CD14-positive monocyte (primary cell): ENCODE results near the gene C19orf33. TPM values are rescaled to one million over a fixed set of nuclear protein-coding genes. Genes with fewer than 3 reads are reported as not detected.

Source experiments
- DNase-seq, 3 donors: peaks; one replicate each; pipeline ENCODE4 v3.0.0-alpha.2; 2011 to 2022
- H2AFZ ChIP-seq: 2 replicates; pipeline ENCODE4 v1.6.0; 2012; ENCODE audit warnings: mild to moderate bottlenecking, low read depth, low read length, inconsistent platforms; ENCODE audit not compliant: insufficient read depth, poor library complexity, severe bottlenecking
- H3K27ac ChIP-seq, 2 donors: 1 replicate in 1 of 2; 2 replicates in 1 of 2; pipeline ENCODE4 v1.5.1; 2012 to 2013; ENCODE audit warnings: low read length in 2 of 2, control low read depth in 1 of 2, inconsistent platforms in 1 of 2, low read depth in 1 of 2, mild to moderate bottlenecking in 1 of 2
- H3K27me3 ChIP-seq, 2 donors: one replicate each; pipeline versions ENCODE4 v1.6.0 to v1.6.1; 2011 to 2013; ENCODE audit warnings: low read length in 2 of 2; ENCODE audit not compliant: control insufficient read depth in 2 of 2, insufficient read depth in 2 of 2
- H3K36me3 ChIP-seq, 2 donors: replicated peaks in 1 of 2; 1 replicate in 1 of 2; 2 replicates in 1 of 2; pipeline versions ENCODE4 v1.5.1 to v1.6.1; 2012 to 2013; ENCODE audit warnings: low read length in 2 of 2, control low read depth in 1 of 2, inconsistent platforms in 1 of 2, mild to moderate bottlenecking in 1 of 2; ENCODE audit not compliant: insufficient read depth in 2 of 2, control insufficient read depth in 1 of 2
- H3K4me1 ChIP-seq, 2 donors: 1 replicate in 1 of 2; 2 replicates in 1 of 2; pipeline versions ENCODE4 v1.5.1 to v1.6.1; 2012 to 2013; ENCODE audit warnings: low read length in 2 of 2, control low read depth in 1 of 2, inconsistent platforms in 1 of 2, mild to moderate bottlenecking in 1 of 2, moderate library complexity in 1 of 2; ENCODE audit not compliant: insufficient read depth in 2 of 2, control insufficient read depth in 1 of 2
- H3K4me2 ChIP-seq: replicated peaks from 2 replicates; pipeline ENCODE3; 2012; ENCODE audit warnings: low read length, moderate library complexity, mild to moderate bottlenecking; ENCODE audit not compliant: poor library complexity, severe bottlenecking; ENCODE audit errors: extremely low read depth
- H3K4me3 ChIP-seq, 3 experiments: fragments of 200-600 bp in 1 of 3; sonication (generic) in 1 of 3; replicated peaks in 1 of 3; 1 replicate in 2 of 3; 2 replicates in 1 of 3; pipeline ENCODE4 v1.5.1; 2011 to 2013; ENCODE audit warnings: low read length in 3 of 3, mild to moderate bottlenecking in 3 of 3, control low read depth in 2 of 3, low read depth in 2 of 3, inconsistent platforms in 1 of 3, moderate library complexity in 1 of 3
- H3K79me2 ChIP-seq: 2 replicates; pipeline ENCODE4 v1.6.0; 2012; ENCODE audit warnings: mild to moderate bottlenecking, control low read depth, inconsistent platforms, low read length, moderate library complexity; ENCODE audit not compliant: insufficient read depth
- H3K9ac ChIP-seq: 2 replicates; pipeline ENCODE4 v1.6.0; 2017; ENCODE audit warnings: low read length, mild to moderate bottlenecking; ENCODE audit not compliant: insufficient read depth, poor library complexity, severe bottlenecking
- H3K9me3 ChIP-seq, 2 donors: replicated peaks in 1 of 2; 1 replicate in 1 of 2; 2 replicates in 1 of 2; pipeline versions ENCODE4 v1.5.1 to v1.6.1; 2012 to 2013; ENCODE audit warnings: low read length in 2 of 2, control low read depth in 1 of 2; ENCODE audit not compliant: control insufficient read depth in 1 of 2, insufficient read depth in 1 of 2
- H4K20me1 ChIP-seq: 2 replicates; pipeline ENCODE4 v1.6.0; 2012; ENCODE audit warnings: mild to moderate bottlenecking, low read length, control low read depth, moderate library complexity; ENCODE audit not compliant: insufficient read depth
- H3K27ac Mint-ChIP-seq, 7 donors: one replicate each; pipeline ENCODE4 v1.8.0; 2020; ENCODE audit warnings: mild to moderate bottlenecking in 7 of 7, mixed read lengths in 7 of 7, moderate library complexity in 6 of 7, inconsistent platforms in 2 of 7
- H3K27me3 Mint-ChIP-seq, 3 donors: one replicate each; pipeline ENCODE4 v1.8.0; 2021 to 2022; ENCODE audit warnings: low read depth in 3 of 3, mild to moderate bottlenecking in 3 of 3, mixed read lengths in 3 of 3, moderate library complexity in 3 of 3, inconsistent platforms in 1 of 3
- H3K36me3 Mint-ChIP-seq, 2 donors: one replicate each; pipeline ENCODE4 v1.8.0; 2020; ENCODE audit warnings: mixed read lengths in 2 of 2, inconsistent platforms in 1 of 2, mild to moderate bottlenecking in 1 of 2
- H3K4me1 Mint-ChIP-seq: one replicate; pipeline ENCODE4 v1.8.0; 2020; ENCODE audit warnings: mild to moderate bottlenecking, mixed read lengths
- H3K4me3 Mint-ChIP-seq, 2 donors: one replicate each; pipeline ENCODE4 v1.8.0; 2020; ENCODE audit warnings: mild to moderate bottlenecking in 2 of 2, mixed read lengths in 2 of 2, moderate library complexity in 1 of 2
- H3K9me3 Mint-ChIP-seq, 7 donors: one replicate each; pipeline ENCODE4 v1.8.0; 2020 to 2022; ENCODE audit warnings: mixed read lengths in 7 of 7, mild to moderate bottlenecking in 6 of 7, moderate library complexity in 6 of 7, inconsistent platforms in 2 of 7
- WGBS: methylation state at CpG from one replicate; pipeline ENCODE4 v1.1.5; 2013; ENCODE audit warnings: missing lambda C conversion rate; ENCODE audit not compliant: insufficient coverage; 5-methylcytosine and 5-hydroxymethylcytosine counted together
- intact Hi-C, 2 donors: fragments of 100-400 bp; cut with micrococcal nuclease; formaldehyde crosslinking; loops; one replicate each; pipeline versions ENCODE4 v1.15.0 to v1.15.1; 2023
- polyA plus RNA-seq, 3 donors: library from polyadenylated mRNA; depleted of rRNA in 1 of 3; unstranded in 2 of 3; stranded (reverse) in 1 of 3; fragments of 300-500 nt in 2 of 3; fragments of >200 nt in 1 of 3; fragmentation: Illumina TruSeq in 2 of 3; gene quantifications; 1 replicate in 2 of 3; 2 replicates in 1 of 3; pipeline ENCODE4 v1.2.3, GENCODE V29; 2012 to 2021
- TF ChIP-seq, protein P1 (sequence below): fragments of 200-600 bp; IDR thresholded peaks from one replicate; pipeline ENCODE4 v1.8.0; 2022; ENCODE audit warnings: antibody characterized with exemption, mild to moderate bottlenecking

Gene C19orf33
- polyA plus RNA-seq, 3 donors = 0.43 to 0.73 (median 0.69) TPM

DNA sequence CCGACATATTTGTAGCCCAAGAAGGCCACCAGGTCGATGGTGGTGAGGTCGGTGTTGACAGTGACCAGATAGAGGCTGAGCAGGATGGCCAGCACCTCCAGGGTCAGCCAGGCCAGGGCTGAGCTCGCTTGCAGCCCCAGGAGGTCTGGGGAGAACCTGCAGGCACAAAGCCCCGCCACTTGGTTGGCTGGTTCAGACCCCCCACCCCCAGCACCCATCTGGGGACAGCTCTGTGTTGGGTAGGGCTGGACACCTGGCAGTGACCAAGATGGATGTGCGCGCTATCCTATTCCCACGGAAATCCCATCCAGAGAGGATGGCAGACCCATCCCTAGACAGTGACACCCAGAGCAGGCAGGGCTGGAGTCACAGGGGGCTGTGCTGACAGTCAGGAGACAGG lies 3.5 kb downstream of the C19orf33 start:
- Histone ChIP-seq H3K4me1 (peaks cover 31 to 42% of the 10 kb centered on the region in 2 donors), H3K9me3 (no peaks in the 10 kb centered on the region), H3K4me2 (no peak overlapping the region), H4K20me1 (no peaks in the 10 kb centered on the region), H3K4me3 (no peak overlapping the region), H3K27ac (no peak overlapping the region), H3K27me3 (no peaks in the 10 kb centered on the region), H2AFZ (no peak overlapping the region), H3K9ac (no peak overlapping the region), H3K79me2 (peaks cover 23% of the 10 kb centered on the region), H3K36me3 (peaks cover 18 to 21% of the 10 kb centered on the region in 2 donors)
- WGBS = 94% methylated on average over 5 of the region's 8 CpGs
- H3K27ac Mint-ChIP-seq = peak overlapping the region in 4 of 7 donors; percentile 8 to 70 (median 52)
- H3K4me1 Mint-ChIP-seq = peaks cover 36% of the 10 kb centered on the region
- intact Hi-C loops = no loop called here
- peaks cover 38 to 55% of the 10 kb centered on the region in 2 donors for H3K36me3 Mint-ChIP-seq
- no peak overlapping the region for H3K4me3 Mint-ChIP-seq
- peaks cover 0 to 3% (median under 1%) of the 10 kb centered on the region in 7 donors for H3K9me3 Mint-ChIP-seq
- peaks cover 0 to 8% (median 4%) of the 10 kb centered on the region in 3 donors for H3K27me3 Mint-ChIP-seq
- no peak for DNase-seq
- TF ChIP-seq, protein P1, sequence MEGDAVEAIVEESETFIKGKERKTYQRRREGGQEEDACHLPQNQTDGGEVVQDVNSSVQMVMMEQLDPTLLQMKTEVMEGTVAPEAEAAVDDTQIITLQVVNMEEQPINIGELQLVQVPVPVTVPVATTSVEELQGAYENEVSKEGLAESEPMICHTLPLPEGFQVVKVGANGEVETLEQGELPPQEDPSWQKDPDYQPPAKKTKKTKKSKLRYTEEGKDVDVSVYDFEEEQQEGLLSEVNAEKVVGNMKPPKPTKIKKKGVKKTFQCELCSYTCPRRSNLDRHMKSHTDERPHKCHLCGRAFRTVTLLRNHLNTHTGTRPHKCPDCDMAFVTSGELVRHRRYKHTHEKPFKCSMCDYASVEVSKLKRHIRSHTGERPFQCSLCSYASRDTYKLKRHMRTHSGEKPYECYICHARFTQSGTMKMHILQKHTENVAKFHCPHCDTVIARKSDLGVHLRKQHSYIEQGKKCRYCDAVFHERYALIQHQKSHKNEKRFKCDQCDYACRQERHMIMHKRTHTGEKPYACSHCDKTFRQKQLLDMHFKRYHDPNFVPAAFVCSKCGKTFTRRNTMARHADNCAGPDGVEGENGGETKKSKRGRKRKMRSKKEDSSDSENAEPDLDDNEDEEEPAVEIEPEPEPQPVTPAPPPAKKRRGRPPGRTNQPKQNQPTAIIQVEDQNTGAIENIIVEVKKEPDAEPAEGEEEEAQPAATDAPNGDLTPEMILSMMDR = no peak

DNA sequence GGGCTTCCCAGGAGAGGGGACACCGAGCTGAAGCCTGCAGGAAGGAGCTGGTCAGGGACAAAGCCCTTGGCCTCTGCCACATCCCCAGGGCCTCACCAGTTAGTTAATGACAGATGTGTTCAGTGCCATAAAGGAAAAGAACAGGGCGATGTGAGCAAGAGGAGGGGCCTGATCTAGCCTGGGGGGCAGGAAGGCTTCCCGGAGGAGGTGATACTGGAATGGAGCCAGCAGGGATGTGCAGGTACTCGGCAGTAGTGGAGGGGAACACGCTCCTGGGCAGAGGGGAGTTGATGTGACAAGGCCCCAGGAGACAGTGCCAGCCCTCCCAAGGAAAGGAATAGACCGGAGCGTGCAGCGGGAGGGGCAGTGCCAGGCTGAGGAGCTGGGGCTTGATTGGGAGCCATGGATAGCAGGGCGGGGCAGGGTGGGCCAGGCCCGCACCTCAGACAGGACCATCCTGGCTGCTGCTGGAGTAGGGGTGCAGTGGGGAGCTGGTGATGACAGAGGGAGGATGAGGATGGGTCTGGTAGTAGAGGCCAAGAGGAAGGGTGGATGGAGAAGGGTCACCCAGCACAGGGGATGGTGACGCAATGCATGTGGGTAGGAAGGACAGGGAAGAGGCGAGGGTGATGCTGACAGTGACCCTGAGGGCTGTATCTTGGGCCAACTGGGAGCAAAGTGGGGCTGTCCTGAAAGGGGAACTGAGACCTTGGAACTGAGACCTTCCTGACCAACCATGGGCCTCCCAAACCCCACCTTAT lies 4.1 kb downstream of the C19orf33 start:
- peak overlapping the region in 6 of 7 donors; percentile 68 to 82 (median 74) for H3K27ac Mint-ChIP-seq
- DNase-seq = no peak
- H3K4me1 Mint-ChIP-seq = peaks cover 42% of the 10 kb centered on the region
- H3K4me3 Mint-ChIP-seq = peak overlapping the region in 1 of 2 donors; percentile 43
- Histone ChIP-seq H3K4me3 (no peak overlapping the region), H3K9ac (peak overlapping the region; percentile 21), H3K9me3 (no peaks in the 10 kb centered on the region), H4K20me1 (no peaks in the 10 kb centered on the region), H3K4me1 (peaks cover 36 to 48% of the 10 kb centered on the region in 2 donors), H3K27ac (peak overlapping the region; percentile 6 to 53), H2AFZ (no peak overlapping the region), H3K36me3 (peaks cover 18 to 21% of the 10 kb centered on the region in 2 donors), H3K79me2 (peaks cover 23% of the 10 kb centered on the region), H3K27me3 (no peaks in the 10 kb centered on the region), H3K4me2 (no peak overlapping the region)
- WGBS = 78% methylated on average over 12 of the region's 12 CpGs
- TF ChIP-seq, protein P1 = no peak
- peaks cover 0 to 6% (median 2%) of the 10 kb centered on the region in 3 donors for H3K27me3 Mint-ChIP-seq
- H3K36me3 Mint-ChIP-seq = peaks cover 35 to 55% of the 10 kb centered on the region in 2 donors
- intact Hi-C loops = no loop called here
- peaks cover 0 to 3% (median 0%) of the 10 kb centered on the region in 7 donors for H3K9me3 Mint-ChIP-seq
